ENCODE measurements around the gene EGFL7.

EGFL7 gene

GRCh38 chr9:136660971-136661550, 1.7 kb upstream of the EGFL7 start:
- no peak for DNase-seq

- no peak for DNase-seq
Observed at GRCh38 chr9:136661641-136662325, 933 bp upstream of the EGFL7 start.

- no peak for DNase-seq
Observed at GRCh38 chr9:136662326-136662655, 425 bp upstream of the EGFL7 start.

GRCh38 chr9:136664000-136664915, 1.5 kb downstream of the EGFL7 start:
- no peak for DNase-seq

GRCh38 chr9:136665111-136665703, 2.5 kb downstream of the EGFL7 start:
- no peak for DNase-seq

GRCh38 chr9:136665704-136666371, 3.1 kb downstream of the EGFL7 start:
- DNase-seq: no peak

- no peak for DNase-seq
Observed at GRCh38 chr9:136666372-136667213, 3.9 kb downstream of the EGFL7 start.

GRCh38 chr9:136667214-136667939, 4.7 kb downstream of the EGFL7 start:
- no peak for DNase-seq

GRCh38 chr9:136667940-136668760, 5.4 kb downstream of the EGFL7 start:
- no peak for DNase-seq

GRCh38 chr9:136668983-136669790, 6.5 kb downstream of the EGFL7 start:
- DNase-seq: no peak

GRCh38 chr9:136669791-136670464, 7.2 kb downstream of the EGFL7 start:
- DNase-seq: no peak

- DNase-seq: no peak
Observed at GRCh38 chr9:136670576-136671253, 8.0 kb downstream of the EGFL7 start.

GRCh38 chr9:136671254-136671614, 8.5 kb downstream of the EGFL7 start:
- DNase-seq: no peak

GRCh38 chr9:136671646-136672430, 9.1 kb downstream of the EGFL7 start:
- DNase-seq: no peak

- no peak for DNase-seq
Observed at GRCh38 chr9:136672431-136673087, 9.8 kb downstream of the EGFL7 start.
